HG03095 (cell line): ENCODE results near the gene DUSP1.
"Not testable (repeated sequence)": the region's sequence is repeated elsewhere in the genome, so short reads cannot be mapped to it uniquely, and the experiment has no call there.

Source experiments
- ATAC-seq: cut with Tn5 transposase; IDR thresholded peaks from one replicate; pipeline ENCODE4 v1.9.1; 2021; ENCODE audit warnings: moderate library complexity; ENCODE audit not compliant: unreplicated experiment

DUSP1 gene

DNA sequence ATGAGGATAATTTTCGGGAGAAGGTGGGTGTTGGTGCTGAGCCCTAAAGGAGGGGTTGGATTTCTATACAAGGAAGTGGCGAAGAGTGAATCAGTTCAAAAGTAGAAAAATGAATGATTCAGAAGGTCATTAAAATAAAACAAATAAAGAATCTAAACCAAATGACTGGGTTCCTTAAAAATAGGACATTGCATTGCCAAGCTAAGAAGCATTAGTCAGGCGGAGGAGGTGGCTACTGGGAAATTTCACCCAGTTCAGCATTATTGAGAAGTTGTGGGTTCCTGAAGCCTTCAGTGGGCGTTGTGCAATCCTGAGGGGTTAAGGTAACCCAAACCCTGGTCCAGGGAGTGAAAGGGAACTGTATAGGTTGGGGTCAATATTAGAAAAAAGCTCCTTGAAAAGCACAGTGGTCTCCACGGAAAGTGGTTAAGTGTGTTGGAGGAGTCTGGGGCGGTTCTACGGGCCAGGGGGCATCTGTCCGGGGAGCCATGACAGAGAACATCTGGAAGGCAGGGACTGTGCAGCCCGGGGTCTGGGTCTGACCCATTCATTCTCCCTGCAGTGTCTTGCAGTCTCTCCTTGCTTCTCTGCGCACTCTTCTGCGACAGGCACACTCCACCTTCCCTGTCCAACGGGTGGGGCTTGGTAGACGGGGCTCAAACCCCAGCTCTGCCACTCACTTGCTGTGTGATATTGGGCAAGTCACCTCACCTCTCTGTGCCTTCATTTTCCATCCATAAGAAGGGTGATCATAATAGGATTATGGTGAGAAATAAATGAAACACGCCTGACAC is 27.6 kb upstream of the DUSP1 start:
- ATAC-seq = no peak

DNA sequence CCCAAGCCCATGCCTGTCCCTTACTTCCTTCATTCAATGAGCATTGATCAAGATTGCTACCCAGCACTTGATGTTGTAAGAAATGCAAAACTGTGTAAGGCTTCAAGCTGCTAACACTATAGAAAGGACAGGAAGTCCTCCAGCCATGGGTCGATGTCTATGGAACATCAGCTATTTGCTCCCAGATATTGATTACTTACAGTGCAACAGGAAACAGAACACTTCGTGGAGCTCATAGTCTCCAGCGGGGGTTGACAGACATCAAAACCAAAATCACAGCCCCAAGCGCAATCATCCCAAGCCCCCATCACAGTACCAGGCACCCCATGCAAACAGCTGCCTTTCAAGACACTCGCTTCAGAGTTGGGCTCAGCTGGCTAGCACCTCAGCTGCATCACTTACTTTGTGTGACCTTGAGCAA is 26.8 kb upstream of the DUSP1 start:
- ATAC-seq = no peak

- ATAC-seq = no peak
These were observed 25.3 kb upstream of the DUSP1 start for GRCh38 chr5:172796306-172796705.

DNA sequence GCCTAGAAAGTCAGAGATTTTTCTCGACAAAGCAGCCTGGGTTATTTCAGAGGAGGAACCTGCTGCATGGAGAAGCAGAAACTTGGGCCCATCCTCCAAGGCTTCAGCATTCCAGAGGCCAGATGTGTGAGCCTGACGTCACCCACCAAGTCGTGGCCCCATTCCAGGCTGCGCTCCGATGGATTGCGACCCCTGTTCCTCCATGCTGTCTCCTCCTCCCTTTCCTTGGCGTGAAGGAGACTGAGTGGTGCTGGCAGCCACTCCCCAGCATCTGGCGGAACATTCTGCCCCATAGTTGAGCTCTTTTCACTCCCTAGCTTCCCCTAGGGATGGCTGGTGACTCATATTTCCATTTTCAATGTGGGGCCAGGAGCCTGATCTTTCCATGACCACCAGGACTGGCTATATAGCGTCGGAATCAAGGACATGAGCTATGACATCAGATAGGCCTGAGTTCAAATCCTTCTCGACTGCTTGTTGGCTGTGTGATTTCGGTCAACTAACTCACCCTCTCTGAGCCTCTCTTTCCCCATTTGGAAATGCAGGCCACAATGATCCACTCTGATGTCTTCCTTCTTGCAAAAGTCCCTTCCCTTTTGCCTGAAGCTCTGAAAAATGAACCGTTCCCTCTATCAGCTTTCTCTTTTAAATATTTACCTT is 24.5 kb upstream of the DUSP1 start:
- ATAC-seq = no peak

DNA sequence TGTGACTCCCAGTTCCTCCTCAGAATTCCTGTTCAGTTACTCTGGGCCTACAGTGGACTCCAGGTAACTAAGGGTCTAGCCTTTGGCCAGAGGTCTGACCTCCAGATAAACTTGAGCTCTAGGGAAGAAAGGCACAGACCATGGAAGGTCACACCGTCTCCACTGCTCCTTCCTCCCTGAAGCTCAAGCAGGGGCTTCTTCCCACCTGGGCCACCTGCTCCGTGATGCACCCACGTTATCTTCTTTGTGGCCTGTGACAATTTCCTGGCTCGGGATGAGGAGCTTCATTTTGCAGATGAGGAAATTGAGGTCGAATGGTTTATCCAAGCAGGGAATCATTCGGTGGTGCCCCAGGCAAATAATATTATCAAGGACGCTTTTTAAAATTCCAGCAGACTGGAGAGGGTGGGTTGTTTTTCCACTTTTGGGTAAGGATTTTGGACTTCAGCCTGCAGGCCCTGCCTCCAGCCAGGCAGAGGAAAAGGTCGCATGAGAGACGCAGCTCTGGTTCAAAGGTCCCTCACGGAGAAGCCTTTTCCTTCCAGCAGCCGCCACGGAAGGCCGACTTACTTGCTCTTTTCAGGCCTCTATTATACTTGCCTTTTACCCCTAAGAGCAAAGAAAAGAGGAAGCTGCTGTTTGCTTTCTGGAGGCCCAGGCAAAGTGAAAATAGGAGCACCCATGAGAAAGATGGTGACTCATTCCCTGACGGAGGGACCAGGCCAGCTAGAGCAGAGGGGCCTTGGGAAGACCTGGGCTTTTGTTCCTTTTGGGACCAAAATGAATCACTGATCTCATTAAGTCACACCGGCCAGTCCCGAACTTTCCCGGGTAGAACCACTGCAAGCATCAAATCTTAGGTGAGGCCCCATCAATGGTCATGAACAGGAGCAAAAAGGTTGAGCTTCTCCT is 22.8 kb upstream of the DUSP1 start:
- ATAC-seq = no peak

- no peak for ATAC-seq
These were observed 21.9 kb upstream of the DUSP1 start for GRCh38 chr5:172792701-172793570.

GRCh38 chr5:172791726-172792445 is 20.9 kb upstream of the DUSP1 start:
- ATAC-seq = no peak

DNA sequence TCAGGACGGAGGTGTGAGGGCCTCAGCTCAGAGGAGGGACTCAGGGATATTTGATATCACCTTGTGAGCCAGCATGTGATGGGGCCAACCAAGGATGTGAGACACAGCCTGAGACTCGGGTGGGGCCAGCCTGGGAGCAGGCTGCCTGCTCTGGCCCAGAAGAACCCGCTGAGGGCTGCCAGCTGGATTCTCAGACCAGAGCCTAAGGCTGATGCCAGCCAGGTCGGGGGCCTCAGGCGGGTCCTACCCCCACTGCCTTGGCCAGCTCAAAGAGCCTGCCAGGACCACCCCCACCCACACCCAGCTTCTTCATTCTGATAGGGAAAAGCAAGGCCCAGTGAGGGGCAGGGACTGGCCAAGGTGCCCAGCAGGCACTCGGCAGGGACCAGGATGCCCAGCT is 20.3 kb upstream of the DUSP1 start:
- no peak for ATAC-seq

DNA sequence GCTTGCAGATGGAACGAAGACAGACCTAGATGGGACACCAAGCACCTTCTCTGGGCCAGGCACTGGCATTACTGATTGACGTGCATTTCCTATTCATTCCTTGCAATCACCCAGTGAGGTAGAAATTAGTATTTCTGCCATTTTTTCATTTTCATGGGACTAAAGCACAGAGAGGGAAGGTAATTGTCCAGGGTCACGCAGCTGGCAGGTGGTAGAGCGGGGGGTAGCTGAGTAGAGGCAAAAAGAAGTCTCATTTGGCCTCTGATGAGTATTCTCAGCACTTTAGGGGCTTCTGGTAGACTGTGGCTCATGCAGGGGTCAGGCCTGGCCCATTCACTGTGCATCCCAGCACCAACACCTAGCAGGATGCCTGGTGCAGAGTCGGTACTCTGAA is 19.5 kb upstream of the DUSP1 start:
- ATAC-seq = no peak

GRCh38 chr5:172789687-172790495 is 18.9 kb upstream of the DUSP1 start:
- no peak for ATAC-seq

DNA sequence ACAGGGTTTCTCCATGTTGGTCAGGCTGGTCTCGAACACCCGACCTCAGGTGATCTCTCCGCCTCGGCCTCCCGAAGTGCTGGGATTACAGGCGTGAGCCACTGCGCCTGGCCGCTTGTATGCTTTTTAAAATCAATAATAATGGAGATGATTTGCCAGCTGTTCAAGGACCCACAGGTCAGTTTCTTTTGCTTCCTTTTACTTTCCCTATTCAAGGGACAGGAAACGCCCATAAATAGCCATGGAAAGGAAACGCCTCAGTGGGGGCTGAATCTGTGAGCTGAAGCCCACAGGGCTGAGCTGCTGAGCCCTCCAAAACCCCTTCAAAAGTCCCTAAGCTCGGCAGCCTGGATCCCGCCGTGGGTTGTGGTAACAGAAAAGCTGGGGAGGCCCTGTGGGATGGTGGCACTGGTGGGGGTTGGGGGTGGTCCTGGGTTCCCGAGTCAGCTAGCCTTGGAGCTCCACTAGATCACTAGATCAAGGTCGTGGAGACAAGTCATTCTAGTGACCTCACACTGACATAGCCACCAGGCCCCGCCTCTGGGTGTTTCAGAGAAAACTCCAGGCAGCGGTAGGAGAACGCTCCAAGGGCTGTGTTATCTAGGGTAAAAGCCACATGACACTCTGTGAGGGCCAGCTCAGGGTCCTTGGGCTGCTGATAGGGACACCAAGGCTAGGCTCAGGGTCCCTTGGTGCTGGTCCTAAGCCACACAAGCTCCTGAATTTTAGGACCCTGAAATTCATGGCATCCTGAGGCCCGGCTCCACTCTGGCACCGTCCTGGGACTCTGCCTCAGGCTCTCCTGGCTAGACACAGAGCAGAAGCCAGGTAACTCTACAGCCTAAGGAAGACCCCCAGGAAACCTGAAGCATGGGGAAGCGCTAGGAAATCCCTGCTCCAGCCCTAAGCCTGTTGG is 18.0 kb upstream of the DUSP1 start:
- ATAC-seq = no peak

GRCh38 chr5:172787538-172787937 is 16.5 kb upstream of the DUSP1 start:
- not testable (repeated sequence) for ATAC-seq

DNA sequence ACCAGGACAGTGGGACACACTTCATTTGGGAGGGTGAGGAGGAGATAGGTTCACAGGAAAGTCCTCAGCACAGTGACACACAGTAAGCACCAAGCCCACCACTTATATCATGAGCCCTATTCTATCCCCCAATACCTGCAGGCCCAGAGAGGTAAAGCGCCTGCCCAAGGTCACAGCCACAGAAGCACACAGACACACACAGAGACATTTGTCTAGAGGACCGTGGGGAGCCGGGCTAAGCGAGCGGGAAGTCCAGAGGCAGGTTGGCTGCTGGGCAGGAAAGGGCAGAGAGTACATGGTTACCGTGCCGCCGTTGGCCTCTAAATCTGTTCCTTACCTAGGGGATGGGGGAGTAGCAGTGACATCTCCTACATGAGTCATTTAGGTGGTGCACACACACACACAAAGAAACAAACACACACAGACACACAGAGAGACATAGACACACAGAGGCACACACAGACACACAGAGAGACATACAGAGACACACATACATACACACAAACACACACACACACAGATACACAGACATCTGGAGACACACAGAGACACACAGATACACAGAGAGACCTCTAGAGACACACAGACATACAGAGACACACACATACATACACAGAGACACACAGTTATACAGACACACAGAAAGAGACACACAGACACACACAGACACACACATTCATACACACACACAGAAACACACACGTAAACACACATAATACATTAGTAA is 15.9 kb upstream of the DUSP1 start:
- no peak for ATAC-seq

GRCh38 chr5:172785429-172786088 is 14.6 kb upstream of the DUSP1 start:
- ATAC-seq = no peak

- ATAC-seq = not testable (repeated sequence)
These were observed 13.2 kb upstream of the DUSP1 start for GRCh38 chr5:172784162-172784561.

DNA sequence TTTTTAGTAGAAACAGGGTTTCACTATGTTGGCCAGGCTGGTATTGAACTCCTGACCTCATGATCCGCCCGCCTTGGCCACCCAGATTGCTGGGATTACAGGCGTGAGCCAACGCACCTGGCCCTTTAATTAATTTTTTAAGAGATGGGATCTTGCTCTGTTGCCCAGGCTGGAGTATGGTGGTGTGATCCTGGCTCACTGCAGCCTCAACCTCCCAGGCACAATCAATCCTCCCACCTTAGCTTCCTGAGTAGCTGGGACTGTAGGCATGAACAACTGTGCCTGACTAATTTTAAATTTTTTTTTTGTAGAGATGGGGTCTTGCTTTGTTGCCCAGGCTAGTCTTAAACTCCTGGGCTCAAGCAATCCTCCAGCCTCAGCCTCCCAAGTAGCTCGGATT is 12.3 kb upstream of the DUSP1 start:
- not testable (repeated sequence) for ATAC-seq
